Stimulated activated CD4-positive, alpha-beta T cell treated with anti-CD3 and anti-CD28 coated beads, Interleukin-15, amount 100 ng/mL, for 1 hour (primary cell): ENCODE measurements around the gene SSRP1.

Experiments used
- DNase-seq, 2 donors: peaks; one replicate each; pipeline ENCODE4 v3.0.0-alpha.2; 2020; ENCODE audit warnings: low read depth in 1 of 2, low spot score in 1 of 2

SSRP1 gene

DNA sequence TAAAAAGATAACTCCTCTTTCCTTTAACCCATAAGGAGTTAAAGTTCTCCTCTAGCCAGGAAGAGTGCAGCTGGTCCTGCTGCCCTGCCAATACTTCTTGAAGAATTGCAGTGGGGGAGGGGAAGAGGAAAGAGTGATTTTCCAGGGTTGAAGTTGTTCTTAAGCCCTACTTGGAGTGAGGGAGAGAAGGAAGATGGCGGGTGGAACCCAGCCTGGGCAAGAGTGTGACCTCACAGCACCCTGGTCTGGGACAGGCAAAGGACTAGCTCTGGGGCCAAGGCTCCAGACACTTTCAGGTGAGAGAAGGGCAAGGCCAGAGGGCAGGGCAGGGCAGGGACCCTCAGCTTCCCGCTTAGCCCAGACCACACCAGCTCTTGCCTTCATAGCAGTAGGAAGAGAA, 17.5 kb downstream of the SSRP1 start:
- DNase-seq = no peak

DNA sequence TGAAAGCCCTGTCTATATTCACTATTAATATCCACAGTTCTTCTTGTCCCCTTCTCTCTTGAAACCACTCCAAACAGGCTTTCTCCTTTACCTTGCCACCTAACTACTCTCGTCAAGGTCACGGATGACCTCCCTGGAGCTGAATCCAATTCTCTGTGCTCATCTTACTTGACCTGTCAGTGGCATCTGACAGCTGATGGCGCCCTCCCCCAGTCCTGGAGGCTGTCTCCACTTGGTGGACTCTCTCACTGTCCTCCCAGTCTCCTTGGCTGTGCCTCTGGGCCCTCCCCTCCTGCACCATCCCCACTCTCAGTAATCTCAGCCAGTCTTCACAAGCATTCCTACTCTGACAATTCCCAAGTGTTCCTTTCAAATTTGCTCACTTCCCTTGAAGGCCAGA, 19.7 kb downstream of the SSRP1 start:
- DNase-seq = no peak

DNA sequence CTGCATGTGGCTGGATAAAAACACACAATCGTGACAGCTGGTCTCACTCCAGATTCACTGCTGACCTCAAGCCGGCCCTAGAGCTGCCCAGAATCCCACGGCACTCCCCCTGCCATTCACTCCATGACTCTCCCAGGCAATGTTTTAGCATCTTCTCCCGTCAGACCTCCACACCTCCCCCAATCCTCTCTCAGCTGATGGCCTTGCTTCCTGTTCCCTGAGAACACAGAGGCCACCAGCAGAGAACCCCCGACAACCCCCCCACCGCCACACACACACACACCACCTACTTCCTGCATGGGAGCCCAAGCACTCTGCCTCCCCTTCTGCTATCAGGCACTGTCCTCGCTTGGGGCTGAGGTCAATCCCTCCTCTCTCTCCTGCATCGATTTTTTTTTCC, 20.2 kb downstream of the SSRP1 start:
- DNase-seq = no peak

DNA sequence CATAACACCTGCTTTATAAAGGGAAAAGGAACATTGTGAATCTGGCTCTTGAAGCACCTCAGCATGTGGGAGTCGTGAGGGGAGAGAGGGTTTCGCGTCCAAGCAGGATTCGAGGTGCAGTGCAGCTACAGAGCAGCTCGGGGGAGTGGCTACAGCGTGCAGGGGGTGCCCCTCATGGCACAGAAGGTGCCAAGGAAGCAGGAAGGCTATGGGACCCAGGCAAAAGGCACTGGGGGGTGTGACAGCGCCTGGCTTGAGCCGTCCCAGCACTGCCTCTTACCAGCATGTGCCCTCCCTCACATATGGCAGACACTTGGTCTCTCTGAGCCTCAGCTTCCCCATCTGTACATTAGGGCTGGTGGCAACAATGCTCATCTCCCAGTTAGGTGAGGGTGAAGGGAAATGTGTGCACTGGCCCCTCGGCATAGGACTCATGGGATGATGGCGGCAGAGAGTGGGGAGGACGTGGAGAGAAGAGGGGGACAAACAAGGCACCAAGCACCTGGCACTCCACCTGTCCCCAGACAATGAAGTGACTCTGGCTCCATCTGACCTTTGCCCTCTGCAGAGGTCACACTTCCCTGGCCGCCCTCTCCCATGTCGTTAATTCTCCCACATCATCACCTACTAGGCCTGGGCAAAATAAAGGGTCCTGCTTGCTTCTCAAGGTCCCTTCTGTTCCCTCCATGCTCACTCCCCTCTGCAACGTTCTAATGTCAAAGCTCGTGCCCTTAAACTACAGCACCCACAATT, 21.3 kb downstream of the SSRP1 start:
- no peak for DNase-seq

DNA sequence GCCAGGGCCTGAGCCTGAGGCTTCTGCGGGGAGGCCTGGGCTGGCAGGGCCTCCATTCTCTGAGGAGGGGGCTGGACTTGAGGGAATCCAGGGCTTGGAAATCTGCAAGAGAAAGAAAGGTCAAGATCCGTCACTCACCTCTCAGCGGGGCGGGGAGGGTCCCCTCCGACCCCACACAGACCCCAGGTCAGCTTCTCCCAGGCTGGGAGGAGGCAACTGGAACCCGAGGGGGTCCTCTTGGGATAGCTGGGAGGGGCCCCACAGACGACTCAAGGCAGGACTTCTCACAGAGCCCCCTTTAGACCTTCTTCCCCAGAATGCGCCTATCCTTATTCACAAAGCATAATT, 21.9 kb downstream of the SSRP1 start:
- DNase-seq = no peak

DNA sequence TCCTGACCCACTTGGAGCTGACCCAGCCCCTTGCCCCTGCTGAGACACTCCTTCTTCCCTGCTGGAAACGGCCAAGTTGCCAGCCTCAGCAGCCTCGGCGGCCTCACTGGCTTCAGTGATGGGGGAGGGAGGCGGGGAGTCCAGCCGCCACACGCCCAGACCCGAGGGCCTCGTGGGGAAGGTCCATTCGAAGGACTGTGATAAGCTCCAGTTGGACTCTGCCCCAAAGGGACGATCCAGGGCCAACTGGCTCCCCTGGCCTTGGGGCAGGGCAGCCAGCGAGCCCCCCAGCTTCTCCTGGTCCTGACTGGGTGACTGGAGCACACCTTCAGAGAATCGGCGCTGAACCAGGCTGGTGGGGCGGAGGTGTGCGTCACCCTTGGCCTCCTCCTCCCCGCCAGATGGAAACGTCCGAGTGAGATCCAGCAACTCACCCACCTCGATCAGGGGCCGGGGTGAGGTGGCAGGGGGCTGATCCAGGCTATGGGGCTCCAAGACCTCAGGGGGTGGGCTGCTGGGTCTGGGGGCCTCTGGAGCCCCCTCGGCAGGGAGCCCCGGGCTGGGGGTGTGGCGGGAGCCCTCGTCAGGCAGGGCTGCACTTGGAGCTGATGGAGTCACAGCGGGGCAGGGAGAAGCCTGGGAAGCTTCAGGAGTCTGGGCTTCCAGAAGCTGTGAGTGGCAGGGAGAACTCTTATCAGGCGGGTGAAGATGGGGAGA, 22.5 kb downstream of the SSRP1 start:
- DNase-seq = no peak

DNA sequence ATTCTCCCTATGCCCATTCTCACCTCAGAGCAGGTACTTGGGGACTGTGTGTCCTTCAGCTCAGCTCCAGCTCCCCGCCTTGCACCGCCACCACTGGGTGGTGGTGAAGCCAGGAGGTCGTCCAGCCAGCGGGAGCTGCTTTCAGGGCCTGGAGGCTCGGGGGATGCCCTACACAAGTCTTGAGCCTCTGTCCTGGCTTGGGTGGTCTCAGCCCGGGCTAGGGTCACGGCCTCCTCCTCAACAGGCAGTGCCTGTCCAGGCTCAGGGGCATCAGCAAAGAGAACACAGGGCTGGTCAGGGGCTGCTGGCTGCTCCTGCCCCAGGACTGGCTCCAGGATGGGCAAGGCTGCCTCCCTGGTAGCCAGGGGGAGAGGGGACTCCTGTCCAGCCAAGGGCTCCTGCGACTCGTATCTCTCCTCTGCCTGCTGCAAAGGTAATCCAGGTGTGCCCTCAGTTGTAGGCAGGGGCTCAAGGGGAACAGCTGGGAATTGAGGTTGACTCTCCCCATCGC, 23.1 kb downstream of the SSRP1 start:
- DNase-seq = no peak

DNA sequence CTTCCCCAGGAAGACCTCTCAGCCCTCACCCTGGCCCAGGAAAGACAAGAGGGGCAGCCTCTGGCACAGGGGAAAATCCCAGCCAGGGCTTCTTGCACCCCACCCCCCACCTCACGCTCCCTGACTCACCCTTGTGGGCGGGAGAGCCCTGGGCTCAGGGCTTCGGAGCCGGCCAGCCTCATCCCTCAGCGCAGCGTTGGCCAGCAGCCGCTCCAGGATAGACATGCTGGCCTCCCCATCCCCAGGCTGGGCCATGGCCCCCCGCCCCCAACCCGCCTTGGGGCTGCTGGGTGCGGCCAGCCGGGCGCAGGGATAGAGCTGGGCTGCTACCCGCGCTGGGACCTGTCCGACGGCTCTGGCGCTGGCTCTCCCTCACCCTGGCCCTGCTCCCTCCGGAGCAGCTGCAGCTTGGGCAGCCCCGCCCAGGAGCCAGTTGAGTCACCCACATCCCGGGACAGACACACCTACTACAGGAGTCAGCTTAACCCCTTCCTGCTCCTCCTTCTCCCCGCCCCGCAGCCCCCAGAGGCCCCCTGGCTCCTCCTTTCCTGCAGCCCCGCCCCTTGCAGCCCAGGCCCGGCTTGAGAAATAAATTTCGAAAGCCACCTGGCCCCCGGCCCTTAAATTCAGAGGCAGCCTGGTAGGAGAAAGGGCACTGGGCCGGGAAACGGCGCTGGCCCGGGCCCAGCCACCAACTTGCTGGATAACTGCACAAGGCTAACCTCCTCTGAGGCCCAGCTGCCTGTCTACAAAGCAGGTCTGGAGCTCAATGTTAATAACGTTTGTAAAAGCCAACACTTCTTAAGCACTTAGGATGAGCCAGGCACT, 24.4 kb downstream of the SSRP1 start:
- DNase-seq = peak in 1 of 2 donors; percentile 43

DNA sequence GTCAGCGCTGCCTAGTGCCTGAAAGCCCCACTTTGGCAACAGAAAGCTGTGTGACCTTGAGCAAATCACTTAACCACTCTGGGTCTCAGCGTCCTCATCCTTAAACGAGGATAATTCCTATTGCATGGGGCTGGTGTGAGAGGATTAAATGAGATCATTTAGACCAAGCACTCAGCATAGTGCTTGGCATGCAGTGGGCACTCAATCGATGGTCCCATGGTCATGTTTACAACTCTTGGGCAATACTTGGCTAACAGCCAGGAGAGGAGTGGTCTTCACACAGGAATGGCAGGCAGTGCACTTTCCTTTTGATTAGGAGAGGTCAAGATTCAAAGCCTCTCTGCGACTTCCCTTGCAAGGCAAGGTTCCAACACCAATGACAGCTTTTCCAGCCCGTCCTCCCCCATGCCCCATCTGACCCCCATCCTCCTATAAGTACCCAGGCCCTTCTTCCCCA, 25.0 kb downstream of the SSRP1 start:
- no peak for DNase-seq

DNA sequence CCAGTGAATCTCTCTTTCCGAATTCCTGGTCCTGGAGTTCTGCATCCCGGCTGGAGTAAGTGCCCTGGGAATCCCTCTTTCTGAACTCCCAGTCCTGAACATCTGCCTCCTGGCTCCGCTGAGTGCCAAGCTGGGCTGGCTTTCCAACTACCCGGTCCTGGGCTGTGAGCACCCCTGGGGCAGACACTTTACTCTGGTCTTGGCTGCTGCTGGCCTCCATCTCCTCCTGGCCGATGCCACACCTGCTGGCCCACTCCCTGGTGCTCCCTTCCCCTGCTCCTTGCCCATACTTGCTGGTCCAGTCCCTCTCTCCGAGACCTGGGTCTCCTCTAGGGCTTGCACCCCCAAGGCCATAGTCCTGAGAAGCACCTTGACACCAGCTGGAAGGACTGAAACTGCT, 25.6 kb downstream of the SSRP1 start:
- DNase-seq = no peak

DNA sequence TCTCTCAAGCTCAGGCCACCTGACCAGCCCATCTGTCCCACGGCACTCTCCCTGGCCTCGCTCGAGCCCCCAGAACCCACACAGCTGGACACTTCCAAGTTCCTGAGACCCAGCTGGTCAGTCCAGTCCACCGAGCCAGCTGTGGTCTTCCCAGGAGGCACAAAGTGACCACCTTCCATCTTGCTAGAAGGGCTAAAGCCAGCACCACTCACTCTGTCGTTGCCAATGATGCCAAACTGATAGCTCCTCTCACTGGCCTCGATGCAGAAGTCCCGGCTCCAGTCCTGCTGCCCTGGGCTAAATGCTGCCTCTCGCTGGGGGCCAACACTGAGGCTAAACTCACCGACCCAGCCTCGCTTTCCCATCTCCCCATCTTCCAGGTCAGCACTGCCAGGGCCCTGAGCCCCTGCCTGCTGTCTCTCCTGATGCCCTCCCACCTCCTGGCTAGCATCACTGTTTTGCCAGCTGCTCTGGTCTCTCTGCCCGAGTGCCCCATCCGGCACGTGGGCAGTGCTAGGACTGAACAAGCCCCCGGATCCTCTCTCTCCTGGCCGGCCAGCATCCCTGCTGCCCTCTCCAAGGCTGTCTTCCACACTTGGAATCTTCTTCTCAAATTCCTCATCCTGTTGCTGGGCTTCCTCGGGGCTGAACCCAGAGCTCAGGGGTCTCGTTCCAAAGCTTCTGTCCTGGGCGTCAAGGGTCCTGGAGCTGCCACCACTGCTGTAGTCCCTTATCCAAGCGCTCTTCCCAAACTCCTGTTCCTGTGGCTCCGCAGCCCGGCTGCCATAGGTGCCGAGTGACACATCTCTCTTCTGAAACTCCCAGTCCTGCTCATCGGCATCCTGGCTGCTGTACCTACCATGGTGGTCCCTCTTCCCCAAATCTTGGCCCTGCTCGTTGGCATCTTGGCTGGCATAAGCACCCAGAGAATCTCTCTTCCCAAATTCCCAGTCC, 26.3 kb downstream of the SSRP1 start:
- no peak for DNase-seq

DNA sequence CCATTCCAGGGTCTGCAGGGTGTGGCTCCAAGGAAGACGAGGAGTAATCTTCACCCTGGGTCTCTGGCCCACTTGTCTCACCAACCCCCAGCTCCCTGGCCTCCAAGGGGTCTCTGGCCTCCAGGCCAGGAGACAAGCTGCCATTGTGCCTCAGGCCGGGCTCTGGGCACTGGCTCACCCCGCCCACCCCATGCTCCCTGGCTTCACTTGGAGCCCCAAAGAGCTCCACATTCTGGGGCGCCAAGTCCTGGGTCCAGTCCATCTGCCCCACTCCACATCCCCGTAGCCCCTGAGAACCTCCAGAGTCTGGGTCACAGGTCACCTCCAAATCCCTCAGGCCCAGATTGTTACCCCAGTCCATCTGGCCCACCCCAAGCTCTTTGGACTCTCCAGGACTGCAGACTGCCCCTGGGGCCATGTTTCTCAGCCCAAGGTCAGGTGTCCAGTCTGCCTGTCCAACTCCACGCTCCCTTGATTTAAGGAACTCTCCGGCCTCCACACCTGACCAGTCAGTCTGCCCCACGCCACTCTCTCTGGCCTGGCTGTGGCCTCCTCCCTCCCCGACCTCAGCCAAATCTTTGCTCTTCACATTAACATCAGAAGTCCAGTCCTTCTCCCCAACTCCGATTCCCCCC, 27.1 kb downstream of the SSRP1 start:
- DNase-seq = no peak

DNA sequence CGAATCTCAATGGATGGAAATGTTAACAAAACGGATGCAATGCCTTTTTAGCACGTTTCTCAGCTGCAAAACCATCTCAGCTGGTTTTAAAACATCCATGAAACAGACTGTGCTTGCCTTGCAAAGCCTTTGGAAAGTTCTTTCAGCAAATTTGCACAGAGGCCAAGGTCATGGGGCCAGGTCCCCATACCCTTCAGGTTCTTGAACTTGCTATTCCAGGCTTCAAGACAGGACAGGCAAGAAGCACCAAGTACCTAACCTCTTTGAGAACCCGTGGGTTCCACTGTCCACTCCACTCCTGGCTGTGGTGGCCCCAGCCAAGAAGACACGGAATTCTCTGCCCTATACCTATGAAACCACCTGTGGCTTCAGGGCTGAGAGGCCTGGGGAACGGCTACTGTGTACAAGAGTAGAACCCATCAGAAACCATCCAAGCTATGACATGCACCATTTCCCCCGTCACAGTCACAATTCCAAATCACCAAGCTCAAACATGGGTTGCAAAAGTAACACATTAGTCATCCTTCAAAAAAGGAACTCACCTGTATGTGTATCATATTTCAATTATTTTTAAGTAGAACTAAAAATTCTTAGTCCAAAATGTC, 27.9 kb downstream of the SSRP1 start:
- no peak for DNase-seq

DNA sequence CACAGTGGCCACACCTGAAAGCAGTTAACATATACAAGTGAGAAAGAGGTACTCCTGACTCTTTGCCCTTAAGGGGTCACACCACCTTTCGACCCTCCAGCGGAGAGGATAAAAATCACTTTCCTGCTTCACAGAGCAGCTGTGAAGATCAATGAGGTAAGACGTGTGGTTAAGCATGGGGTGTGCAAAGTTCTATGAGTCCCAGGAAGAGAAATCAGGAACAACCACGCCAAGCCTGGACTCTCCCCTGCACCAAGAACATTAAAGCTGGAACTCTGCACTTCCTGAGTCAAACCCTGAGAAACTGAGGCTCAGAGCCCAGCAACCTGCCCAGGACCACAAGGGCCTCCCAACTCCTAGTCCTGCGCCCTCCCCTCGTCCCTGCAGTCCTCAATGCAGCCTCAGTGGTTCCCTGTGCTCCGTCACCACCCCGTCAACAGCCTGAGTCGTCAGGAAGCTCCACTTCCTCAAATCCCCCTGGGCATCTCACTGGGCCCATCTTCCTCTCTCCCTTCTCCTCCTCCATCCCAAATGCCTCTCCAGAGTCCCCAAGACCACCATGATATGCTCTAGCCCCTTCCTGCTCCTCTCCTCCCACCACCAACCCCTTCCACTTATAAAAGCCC, 28.6 kb downstream of the SSRP1 start:
- DNase-seq = no peak

DNA sequence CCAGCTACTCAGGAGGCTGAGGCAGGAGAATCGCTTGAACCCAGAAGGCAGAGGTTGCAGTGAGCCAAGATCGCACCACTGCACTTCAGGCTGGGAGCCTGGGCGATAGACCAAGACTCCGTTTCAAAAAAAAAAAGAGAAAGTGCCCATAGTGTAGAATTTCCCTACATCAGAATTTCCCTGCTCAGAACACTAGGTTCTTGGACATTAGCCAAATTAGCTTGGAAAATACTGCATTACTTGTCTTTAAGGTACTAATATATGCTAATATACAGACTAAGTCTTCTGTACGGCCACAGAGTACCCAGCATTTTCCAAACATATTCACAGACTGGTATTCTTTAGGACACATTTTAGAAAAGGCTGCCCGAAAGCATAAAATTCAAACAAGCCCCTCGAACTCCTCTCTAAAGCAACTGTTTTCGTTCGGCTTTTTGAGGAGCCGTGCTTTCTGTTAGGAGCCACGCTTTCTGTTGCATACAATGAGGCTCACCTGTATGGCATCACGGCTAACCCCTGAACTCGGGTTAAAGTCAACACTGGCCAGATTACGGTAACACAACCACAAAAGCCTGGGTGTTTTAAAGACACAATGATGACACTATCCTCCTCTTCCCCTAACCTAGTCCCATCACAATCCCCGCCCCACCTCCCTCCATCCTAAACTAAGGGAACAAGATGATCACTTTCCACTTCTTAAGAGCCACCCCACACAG, 29.4 kb downstream of the SSRP1 start:
- DNase-seq = no peak

DNA sequence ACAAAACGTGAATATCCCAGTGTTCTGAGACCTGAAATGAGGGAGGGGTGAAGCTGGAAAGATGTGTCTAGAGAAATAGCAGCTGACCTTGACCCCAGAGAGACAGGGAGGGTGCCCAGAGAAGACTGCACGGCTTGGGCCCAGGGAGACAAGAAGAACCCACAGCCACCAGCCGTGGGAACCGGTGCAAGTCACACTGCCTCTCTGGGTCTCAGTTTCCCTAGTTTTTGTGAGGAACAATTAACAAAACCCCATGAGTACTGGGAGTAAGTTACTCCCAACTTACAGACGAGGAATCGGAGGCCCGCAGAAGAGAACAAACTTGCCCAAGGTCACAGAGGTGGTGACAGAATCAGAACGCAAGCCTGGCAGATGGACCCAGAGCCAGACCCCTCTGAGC, 30.2 kb downstream of the SSRP1 start:
- DNase-seq = no peak

DNA sequence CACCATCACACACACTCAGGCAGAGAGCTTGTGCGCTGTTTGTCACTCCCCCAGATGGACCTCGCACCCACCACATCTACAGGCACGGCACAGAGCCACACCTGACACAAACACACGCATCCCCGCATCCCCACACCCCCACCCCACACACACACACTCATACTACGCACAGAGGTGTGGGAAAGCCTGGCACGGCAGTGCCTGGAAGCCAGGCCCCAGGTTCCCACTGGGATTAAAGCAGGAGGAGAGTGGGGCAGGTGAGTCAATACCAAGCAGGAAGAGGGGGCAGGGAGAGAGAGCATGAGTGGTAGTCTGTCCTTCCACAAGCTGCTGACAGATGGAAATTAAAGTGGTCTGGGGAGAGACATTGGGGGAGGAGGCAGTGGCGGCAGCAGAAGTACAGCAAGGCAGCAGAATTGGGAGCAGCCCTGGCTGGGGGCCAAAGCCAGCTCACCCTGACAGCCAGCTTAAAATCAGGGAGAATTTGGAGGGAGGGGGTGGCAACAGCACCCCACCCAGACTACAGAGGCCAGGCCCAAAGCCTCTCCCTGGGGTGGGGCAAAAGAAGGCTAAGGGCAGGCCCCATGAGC, 31.6 kb downstream of the SSRP1 start:
- no peak for DNase-seq

DNA sequence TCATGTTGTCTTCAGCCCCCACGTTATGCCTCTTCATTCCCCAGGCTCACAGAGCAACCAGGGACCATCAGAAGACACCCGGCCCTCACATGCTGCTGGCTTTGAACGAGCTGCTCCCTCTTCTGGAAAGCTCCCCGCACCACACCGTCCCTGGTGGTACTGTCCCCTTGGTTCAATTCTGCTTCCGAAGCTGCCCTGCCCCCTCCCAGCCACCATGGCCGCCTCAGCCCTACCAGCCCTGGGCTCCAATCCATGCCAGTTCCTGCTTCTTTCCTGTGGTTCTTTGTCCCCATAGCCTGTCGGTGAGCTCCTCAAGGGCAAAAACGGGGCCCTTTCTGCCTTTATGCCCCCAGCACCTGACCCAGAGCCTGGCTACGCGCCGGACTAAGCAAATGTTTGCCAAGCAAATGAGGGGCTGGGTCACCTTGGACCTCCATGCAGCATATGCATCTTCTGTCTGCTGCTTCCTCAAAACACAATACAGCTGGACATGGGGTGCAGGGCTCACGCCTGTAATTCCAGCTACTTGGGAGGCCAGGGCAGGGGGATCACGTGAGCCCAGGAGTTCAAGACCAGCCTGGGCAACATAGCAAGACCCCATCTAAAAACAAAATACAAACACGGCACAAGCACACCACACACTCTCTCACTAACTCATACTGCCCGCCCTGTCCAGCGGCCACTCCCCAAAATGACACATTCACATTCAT, 32.3 kb downstream of the SSRP1 start:
- DNase-seq = no peak
